ENCODE results near the gene NAALAD2.

The NAALAD2 gene

GRCh38 chr11:90176069-90176468 is 41.6 kb downstream of the NAALAD2 start:
- TF ChIP-seq CTCF (IDR thresholded peaks at IDR 0.05; ENCODE audit: borderline replicate concordance, insufficient read depth, low read depth, low read length), result no peak
- H3K4me3 ChIP-seq (ENCODE audit: low read depth, low read length), result no peak overlapping the region

GRCh38 chr11:90178751-90179150 is 44.3 kb downstream of the NAALAD2 start:
- no peak overlapping the region for H3K4me3 ChIP-seq (ENCODE audit: low read depth, low read length)
- no peak for TF ChIP-seq CTCF (IDR thresholded peaks at IDR 0.05; ENCODE audit: borderline replicate concordance, insufficient read depth, low read depth, low read length)

- TF ChIP-seq CTCF (IDR thresholded peaks at IDR 0.05; ENCODE audit: borderline replicate concordance, insufficient read depth, low read depth, low read length), result no peak
- no peak overlapping the region for H3K4me3 ChIP-seq (ENCODE audit: low read depth, low read length)
Observed at GRCh38 chr11:90179923-90180322, 45.5 kb downstream of the NAALAD2 start.

- no peak for TF ChIP-seq CTCF (IDR thresholded peaks at IDR 0.05; ENCODE audit: borderline replicate concordance, insufficient read depth, low read depth, low read length)
- H3K4me3 ChIP-seq (ENCODE audit: low read depth, low read length), result no peak overlapping the region
Observed at GRCh38 chr11:90187839-90188238, 53.4 kb downstream of the NAALAD2 start.

GRCh38 chr11:90189011-90189410 is 54.5 kb downstream of the NAALAD2 start:
- H3K4me3 ChIP-seq (ENCODE audit: low read depth, low read length), result no peak overlapping the region
- no peak for TF ChIP-seq CTCF (IDR thresholded peaks at IDR 0.05; ENCODE audit: borderline replicate concordance, insufficient read depth, low read depth, low read length)

GRCh38 chr11:90192869-90193582 is 58.6 kb downstream of the NAALAD2 start:
- no peak for TF ChIP-seq CTCF (IDR thresholded peaks at IDR 0.05; ENCODE audit: borderline replicate concordance, insufficient read depth, low read depth, low read length)
- H3K4me3 ChIP-seq (ENCODE audit: low read depth, low read length), result no peak overlapping the region

GRCh38 chr11:90197377-90197776 is 62.9 kb downstream of the NAALAD2 start:
- no peak overlapping the region for H3K4me3 ChIP-seq (ENCODE audit: low read depth, low read length)
- no peak for TF ChIP-seq CTCF (IDR thresholded peaks at IDR 0.05; ENCODE audit: borderline replicate concordance, insufficient read depth, low read depth, low read length)
